ENCODE data around the gene MS4A10.

MS4A10 gene

DNA sequence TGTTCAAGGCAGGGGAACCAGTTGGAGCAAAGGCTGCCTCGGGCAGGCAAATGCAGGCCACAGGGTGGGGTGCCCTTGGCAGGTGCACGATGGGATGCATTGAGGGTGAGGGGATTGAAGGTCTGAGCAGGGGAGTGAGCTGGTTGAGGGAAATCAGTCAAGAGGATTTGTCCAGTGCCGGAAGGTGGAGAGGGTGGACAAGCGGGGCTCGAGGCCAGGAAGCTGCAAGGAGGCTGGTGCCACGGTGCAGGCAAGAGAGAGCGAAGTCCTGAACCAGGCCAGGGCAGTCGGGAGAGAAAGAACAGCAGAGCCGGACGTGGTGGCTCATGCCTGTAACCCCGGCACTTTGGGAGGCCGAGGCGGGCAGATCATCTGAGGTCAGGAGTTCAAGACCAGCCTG, 10.4 kb upstream of the MS4A10 start:
- Mint-ChIP-seq H3K4me3 (no peak overlapping the region), H3K4me1 (ENCODE audit: low read depth) (peaks cover 9% of the 10 kb centered on the region), H3K27ac (no peak overlapping the region), H3K27me3 (peaks cover 10% of the 10 kb centered on the region), H3K9me3 (no peaks in the 10 kb centered on the region), H3K36me3 (ENCODE audit: low read depth) (no peaks in the 10 kb centered on the region)
- DNase-seq: no peak

- Mint-ChIP-seq H3K27me3 (peaks cover 7% of the 10 kb centered on the region), H3K9me3 (no peaks in the 10 kb centered on the region), H3K36me3 (ENCODE audit: low read depth) (no peaks in the 10 kb centered on the region), H3K4me1 (ENCODE audit: low read depth) (peaks cover 9% of the 10 kb centered on the region), H3K27ac (no peak overlapping the region), H3K4me3 (no peak overlapping the region)
- peak; percentile 81 for DNase-seq
Observed at GRCh38 chr11:60775420-60775961, 9.6 kb upstream of the MS4A10 start.

DNA sequence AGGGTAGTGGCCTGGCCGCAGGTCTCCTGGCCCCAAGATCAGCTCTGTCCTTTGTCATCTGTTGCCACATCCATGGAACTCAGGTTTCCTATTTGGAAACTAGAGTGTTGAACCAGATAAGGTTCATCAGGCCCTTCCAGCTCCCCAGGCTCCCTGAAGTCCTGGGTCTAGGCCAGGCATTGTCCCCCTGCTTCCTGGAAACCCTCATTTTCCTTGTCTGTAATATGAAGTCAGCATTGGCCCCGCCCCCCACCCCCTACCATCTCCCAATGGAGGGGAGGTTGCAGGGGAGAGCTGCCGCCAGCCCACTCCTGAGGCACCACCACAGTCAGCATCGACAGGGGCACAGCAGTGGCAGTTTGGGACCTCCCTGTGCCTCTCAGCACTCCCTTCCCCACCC, 9.0 kb upstream of the MS4A10 start:
- Mint-ChIP-seq H3K36me3 (ENCODE audit: low read depth) (no peaks in the 10 kb centered on the region), H3K27me3 (peaks cover 7% of the 10 kb centered on the region), H3K9me3 (no peaks in the 10 kb centered on the region), H3K4me3 (no peak overlapping the region), H3K4me1 (ENCODE audit: low read depth) (peaks cover 9% of the 10 kb centered on the region), H3K27ac (no peak overlapping the region)
- DNase-seq: no peak

GRCh38 chr11:60777106-60777505, 8.0 kb upstream of the MS4A10 start:
- H3K4me3 Mint-ChIP-seq: no peak overlapping the region
- H3K27me3 Mint-ChIP-seq: peaks cover 7% of the 10 kb centered on the region
- H3K9me3 Mint-ChIP-seq: no peaks in the 10 kb centered on the region
- peaks cover 9% of the 10 kb centered on the region for H3K4me1 Mint-ChIP-seq (ENCODE audit: low read depth)
- no peak for DNase-seq
- no peak overlapping the region for H3K27ac Mint-ChIP-seq
- H3K36me3 Mint-ChIP-seq (ENCODE audit: low read depth): no peaks in the 10 kb centered on the region

GRCh38 chr11:60777572-60777971, 7.6 kb upstream of the MS4A10 start:
- Mint-ChIP-seq H3K27me3 (peaks cover 7% of the 10 kb centered on the region), H3K4me3 (no peak overlapping the region), H3K36me3 (ENCODE audit: low read depth) (no peaks in the 10 kb centered on the region), H3K4me1 (ENCODE audit: low read depth) (peaks cover 9% of the 10 kb centered on the region), H3K9me3 (no peaks in the 10 kb centered on the region), H3K27ac (no peak overlapping the region)
- no peak for DNase-seq

DNA sequence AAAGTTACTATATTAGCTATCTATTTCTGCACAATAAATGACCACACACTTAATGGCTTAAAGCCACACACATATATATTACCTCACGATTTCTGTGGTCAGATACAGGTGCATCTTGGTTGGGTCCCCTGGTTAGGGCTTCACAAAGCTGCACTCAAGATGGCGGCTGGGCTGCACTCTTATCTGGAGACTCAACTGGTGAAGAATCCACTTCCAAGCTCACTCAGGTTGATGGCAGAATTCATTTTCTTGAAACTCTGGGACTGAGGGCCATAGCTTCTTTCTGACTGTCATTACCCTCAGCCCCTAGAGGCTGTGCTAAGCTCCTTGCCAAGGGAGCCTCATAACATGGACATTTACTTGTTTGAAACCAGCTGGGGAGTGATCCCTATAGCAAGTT, 5.1 kb upstream of the MS4A10 start:
- Mint-ChIP-seq H3K9me3 (no peaks in the 10 kb centered on the region), H3K36me3 (ENCODE audit: low read depth) (no peaks in the 10 kb centered on the region), H3K27ac (no peak overlapping the region), H3K27me3 (peaks cover 3% of the 10 kb centered on the region), H3K4me1 (ENCODE audit: low read depth) (peaks cover 4% of the 10 kb centered on the region), H3K4me3 (no peak overlapping the region)
- no peak for DNase-seq

DNA sequence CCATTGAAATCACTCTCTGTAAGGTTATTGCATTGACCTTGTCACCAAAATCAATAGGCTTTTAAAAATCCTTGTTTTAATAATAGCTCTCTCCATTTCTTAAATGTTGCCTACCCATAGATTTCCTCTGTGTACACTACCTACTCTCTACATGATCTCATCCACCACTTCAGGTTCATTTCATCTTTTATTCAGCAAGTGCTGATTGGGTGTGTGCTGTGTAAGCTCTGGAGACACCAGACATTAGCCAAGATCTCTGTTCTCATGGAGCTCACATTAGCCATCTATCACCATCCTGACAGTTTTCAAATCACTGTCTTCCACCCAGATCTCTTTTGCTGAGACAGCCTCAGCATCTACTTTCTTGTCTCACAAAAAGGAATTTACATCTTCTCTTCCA, 4.4 kb upstream of the MS4A10 start:
- DNase-seq: no peak
- Mint-ChIP-seq H3K36me3 (ENCODE audit: low read depth) (no peaks in the 10 kb centered on the region), H3K9me3 (no peaks in the 10 kb centered on the region), H3K4me1 (ENCODE audit: low read depth) (no peaks in the 10 kb centered on the region), H3K27ac (no peak overlapping the region), H3K4me3 (no peak overlapping the region), H3K27me3 (no peaks in the 10 kb centered on the region)

- no peak overlapping the region for H3K4me3 Mint-ChIP-seq
- DNase-seq: no peak
- no peak overlapping the region for H3K27ac Mint-ChIP-seq
- H3K27me3 Mint-ChIP-seq: no peaks in the 10 kb centered on the region
- no peaks in the 10 kb centered on the region for H3K4me1 Mint-ChIP-seq (ENCODE audit: low read depth)
- no peaks in the 10 kb centered on the region for H3K9me3 Mint-ChIP-seq
- H3K36me3 Mint-ChIP-seq (ENCODE audit: low read depth): no peaks in the 10 kb centered on the region
Observed at GRCh38 chr11:60781286-60781980, 3.7 kb upstream of the MS4A10 start.

DNA sequence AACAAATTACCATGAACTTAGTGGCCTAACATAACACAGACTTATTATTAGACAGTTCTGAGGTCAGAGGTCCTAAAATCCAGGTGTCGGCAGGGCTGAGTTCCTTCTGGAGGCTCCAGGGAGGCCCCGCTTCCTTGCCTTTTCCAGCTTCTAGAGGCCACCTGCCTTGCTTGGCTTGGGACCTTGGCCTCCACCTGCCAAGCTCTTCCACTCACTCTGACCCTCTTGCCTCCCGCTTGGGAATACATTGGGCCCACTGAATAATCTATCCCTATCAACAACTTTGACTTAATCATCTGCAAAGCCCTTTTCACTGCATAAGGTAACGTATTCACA, 3.2 kb upstream of the MS4A10 start:
- H3K9me3 Mint-ChIP-seq: no peaks in the 10 kb centered on the region
- H3K4me1 Mint-ChIP-seq (ENCODE audit: low read depth): no peaks in the 10 kb centered on the region
- H3K36me3 Mint-ChIP-seq (ENCODE audit: low read depth): no peaks in the 10 kb centered on the region
- no peak for DNase-seq
- no peaks in the 10 kb centered on the region for H3K27me3 Mint-ChIP-seq
- no peak overlapping the region for H3K27ac Mint-ChIP-seq
- no peak overlapping the region for H3K4me3 Mint-ChIP-seq

GRCh38 chr11:60782393-60783140, 2.6 kb upstream of the MS4A10 start:
- no peaks in the 10 kb centered on the region for H3K9me3 Mint-ChIP-seq
- no peaks in the 10 kb centered on the region for H3K36me3 Mint-ChIP-seq (ENCODE audit: low read depth)
- DNase-seq: no peak
- H3K4me3 Mint-ChIP-seq: no peak overlapping the region
- no peak overlapping the region for H3K27ac Mint-ChIP-seq
- no peaks in the 10 kb centered on the region for H3K4me1 Mint-ChIP-seq (ENCODE audit: low read depth)
- H3K27me3 Mint-ChIP-seq: no peaks in the 10 kb centered on the region

DNA sequence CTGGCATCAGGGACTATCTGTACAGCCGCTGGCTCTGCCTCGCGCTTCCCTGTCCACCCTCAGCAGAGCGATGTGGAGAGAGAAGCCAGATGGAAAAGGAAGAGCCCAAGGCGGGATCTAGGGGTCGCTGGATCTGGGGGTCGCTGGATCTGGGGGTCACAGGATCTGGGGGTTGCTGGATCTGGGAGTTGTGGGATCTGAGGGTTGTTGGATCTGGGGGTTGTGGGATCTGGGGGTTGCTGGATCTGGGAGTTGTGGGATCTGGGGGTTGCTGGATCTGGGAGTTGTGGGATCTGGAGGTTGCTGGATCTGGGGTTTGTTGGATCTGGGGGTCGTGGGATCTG, 2.0 kb upstream of the MS4A10 start:
- Mint-ChIP-seq H3K4me1 (ENCODE audit: low read depth) (no peaks in the 10 kb centered on the region), H3K27ac (no peak overlapping the region), H3K4me3 (no peak overlapping the region), H3K27me3 (no peaks in the 10 kb centered on the region), H3K9me3 (no peaks in the 10 kb centered on the region), H3K36me3 (ENCODE audit: low read depth) (no peaks in the 10 kb centered on the region)
- no peak for DNase-seq

DNA sequence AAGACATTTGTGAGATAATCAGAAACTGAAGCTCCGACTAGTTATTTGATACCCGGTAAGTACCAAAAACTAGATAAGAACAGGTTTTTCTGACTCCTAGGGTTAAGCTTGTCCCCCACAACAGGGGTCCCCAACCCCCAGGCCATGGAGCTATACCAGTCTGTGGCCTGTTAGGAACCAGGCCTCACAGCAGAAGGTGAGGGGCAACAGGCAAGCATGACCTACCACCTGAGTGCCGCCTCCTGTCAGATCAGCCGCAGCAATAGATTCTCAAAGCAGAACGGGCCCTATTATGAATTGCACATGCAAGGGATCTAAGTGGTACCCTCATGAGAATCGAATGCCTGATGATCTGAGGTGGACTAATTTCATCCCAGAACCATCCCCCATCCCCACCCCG, 1.2 kb upstream of the MS4A10 start:
- Mint-ChIP-seq H3K36me3 (ENCODE audit: low read depth) (no peaks in the 10 kb centered on the region), H3K9me3 (no peaks in the 10 kb centered on the region), H3K27ac (no peak overlapping the region), H3K4me1 (ENCODE audit: low read depth) (no peaks in the 10 kb centered on the region), H3K4me3 (no peak overlapping the region), H3K27me3 (no peaks in the 10 kb centered on the region)
- no peak for DNase-seq

- Mint-ChIP-seq H3K9me3 (no peaks in the 10 kb centered on the region), H3K27ac (no peak overlapping the region), H3K4me3 (no peak overlapping the region), H3K4me1 (ENCODE audit: low read depth) (no peaks in the 10 kb centered on the region), H3K27me3 (no peaks in the 10 kb centered on the region), H3K36me3 (ENCODE audit: low read depth) (no peaks in the 10 kb centered on the region)
- no peak for DNase-seq
Observed at GRCh38 chr11:60785806-60786361, 751 bp downstream of the MS4A10 start.

DNA sequence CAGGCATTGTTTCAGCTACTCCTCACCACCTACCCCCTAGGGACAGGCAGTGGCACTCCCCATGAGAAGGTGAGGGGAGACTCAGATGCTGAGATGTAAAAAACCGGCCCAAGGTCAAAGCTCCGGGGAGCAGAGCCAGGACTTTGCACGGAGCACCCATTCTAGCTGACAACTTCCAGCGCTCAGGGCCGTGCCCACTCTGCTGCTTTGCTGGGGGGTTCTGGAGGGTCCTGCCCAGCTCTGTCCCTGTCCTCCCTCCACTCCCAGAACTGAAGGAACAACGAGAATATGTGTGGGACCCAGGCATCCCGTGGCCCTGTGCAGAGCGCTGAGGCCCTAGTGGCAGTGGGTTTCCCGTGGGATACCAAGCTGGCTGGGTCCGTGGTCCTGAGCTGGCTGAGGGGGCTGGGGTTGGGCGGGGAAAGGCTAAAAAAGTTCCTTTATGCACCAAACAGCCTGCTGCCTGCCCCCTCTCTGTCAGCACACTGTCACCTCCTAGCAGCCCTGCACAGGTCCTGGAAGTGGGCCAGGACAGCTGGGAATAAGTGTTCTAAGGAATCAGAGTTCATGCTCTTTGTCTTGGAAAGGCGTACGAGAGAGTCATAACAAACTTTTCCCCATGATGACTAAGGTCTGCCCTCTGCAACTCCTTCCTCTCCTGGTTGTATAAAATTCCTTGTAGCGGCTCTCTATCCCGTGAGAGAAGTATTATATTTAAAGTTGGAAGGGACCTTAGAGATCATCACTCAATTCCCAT, 1.9 kb downstream of the MS4A10 start:
- H3K27ac Mint-ChIP-seq: no peak overlapping the region
- no peaks in the 10 kb centered on the region for H3K36me3 Mint-ChIP-seq (ENCODE audit: low read depth)
- no peaks in the 10 kb centered on the region for H3K4me1 Mint-ChIP-seq (ENCODE audit: low read depth)
- no peak overlapping the region for H3K4me3 Mint-ChIP-seq
- H3K27me3 Mint-ChIP-seq: no peaks in the 10 kb centered on the region
- no peak for DNase-seq
- no peaks in the 10 kb centered on the region for H3K9me3 Mint-ChIP-seq
